NCI-H1694 treated with DMSO at 0.1 percent for 48 hours (cell line): ENCODE results near the gene RBM8A.

Experiments
- DNase-seq: peaks from one replicate; lab custom pipeline; 2025; lab: John Stamatoyannopoulos, UW

RBM8A gene

GRCh38 chr1:145877923-145878486 lies 49.3 kb downstream of the RBM8A start:
- no peak for DNase-seq

GRCh38 chr1:145874646-145875045 lies 52.6 kb downstream of the RBM8A start:
- DNase-seq, result no peak

GRCh38 chr1:145871994-145872924 lies 55.0 kb downstream of the RBM8A start:
- DNase-seq, result no peak
